AG04449 (cell line): ENCODE data around the gene FBXW8.

Experiments used
- CTCF ChIA-PET: fragments of 350-600 bp; formaldehyde crosslinking; extraction: SDS; loops from one replicate; lab custom pipeline; 2021; ENCODE audit warnings: antibody characterized with exemption; lab: Yijun Ruan, JAX
- POLR2A ChIA-PET: fragments of 400-600, 350-600 bp; formaldehyde crosslinking; extraction: SDS; loops from one replicate; lab custom pipeline; 2020; ENCODE audit warnings: antibody characterized with exemption, inconsistent platforms; lab: Yijun Ruan, JAX
- DNase-seq: peaks from one replicate; pipeline ENCODE4 v3.0.0-alpha.2; 2010; ENCODE audit warnings: low read depth, low spot score
- H3K4me3 ChIP-seq: 2 replicates; pipeline ENCODE4 v1.5.1; 2011; ENCODE audit warnings: low read depth, mild to moderate bottlenecking, control low read depth, low read length
- CTCF ChIP-seq: IDR thresholded peaks from one replicate; pipeline ENCODE4 v1.5.1; 2011; ENCODE audit warnings: mild to moderate bottlenecking, moderate library complexity, low read length, control low read depth, inconsistent platforms; ENCODE audit not compliant: insufficient read depth; ENCODE audit errors: missing control alignments

The FBXW8 gene

GRCh38 chr12:116891019-116891418 lies 19.7 kb upstream of the FBXW8 start:
- H3K4me3 ChIP-seq: no peak overlapping the region
- ChIA-PET CTCF (interaction anchor here (0.6 kb wide), 1 partner anchor 188 kb away, joined by 4 read pairs; no protein-coding TSS in a partner anchor), POLR2A (no interaction called here)
- no peak for DNase-seq
- no peak for TF ChIP-seq CTCF

DNA sequence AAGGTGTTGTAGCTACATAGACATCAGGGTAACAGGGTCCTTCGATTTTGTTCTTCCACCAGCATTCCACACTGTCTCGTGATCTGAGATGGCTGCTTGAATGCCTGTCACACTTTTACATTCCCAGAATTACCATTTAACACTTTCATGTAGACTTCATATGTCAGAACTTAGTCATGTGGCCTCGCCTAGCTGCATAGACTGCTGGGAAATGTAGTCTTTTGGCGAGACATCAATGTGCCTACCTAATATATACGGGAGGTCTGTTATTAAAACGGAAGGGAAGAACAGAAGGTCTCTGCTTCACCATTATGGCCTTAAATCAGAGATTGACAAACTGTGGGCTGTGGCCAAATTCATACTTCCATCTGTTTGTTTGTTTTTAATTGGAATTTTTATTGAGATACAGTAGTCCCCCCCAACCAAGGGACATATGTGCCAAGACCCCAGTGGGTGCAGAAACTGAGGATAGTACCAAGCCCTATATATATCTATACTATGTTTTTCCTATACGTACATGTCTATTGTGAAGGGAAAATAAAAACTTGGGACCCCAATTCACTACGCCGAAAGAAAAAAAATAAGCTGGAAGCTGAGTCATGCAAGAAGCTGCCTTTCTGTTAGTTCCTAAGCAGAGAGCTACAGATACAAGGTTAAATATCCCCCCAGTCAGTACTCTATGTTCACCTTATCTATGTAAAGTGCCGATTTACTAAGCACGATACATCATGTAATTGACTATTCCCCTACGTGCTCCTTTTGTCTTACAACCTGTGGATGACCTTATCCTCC lies 18.2 kb upstream of the FBXW8 start:
- no peak for DNase-seq
- H3K4me3 ChIP-seq: no peak overlapping the region
- POLR2A ChIA-PET: no interaction called here
- no peak for TF ChIP-seq CTCF
- CTCF ChIA-PET: interaction anchor here (2.0 kb wide), 1 partner anchor 9 kb away, joined by 9 read pairs; no protein-coding TSS in a partner anchor

DNA sequence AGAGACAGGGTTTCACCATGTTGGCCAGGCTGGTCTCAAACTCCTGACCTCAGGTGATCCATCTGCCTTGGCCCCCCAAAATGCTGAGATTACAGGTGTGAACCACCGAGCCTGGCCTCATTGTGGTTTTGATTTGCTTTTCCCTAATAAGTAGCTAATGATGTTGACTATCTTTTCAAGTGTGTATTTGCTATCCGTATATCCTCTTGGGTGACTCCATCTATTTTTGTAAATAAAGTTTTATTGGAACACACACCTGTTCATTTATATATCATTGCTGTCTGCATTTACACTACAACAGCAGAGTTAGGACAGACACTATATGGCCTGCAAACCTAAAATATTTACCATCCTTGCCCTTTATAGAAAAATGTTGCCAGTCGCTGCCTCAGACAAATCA lies 15.8 kb upstream of the FBXW8 start:
- no peak overlapping the region for H3K4me3 ChIP-seq
- no peak for TF ChIP-seq CTCF
- POLR2A ChIA-PET: no interaction called here
- CTCF ChIA-PET: no interaction called here
- no peak for DNase-seq

- no peak for TF ChIP-seq CTCF
- no peak overlapping the region for H3K4me3 ChIP-seq
- no peak for DNase-seq
- POLR2A ChIA-PET: no interaction called here
- CTCF ChIA-PET: interaction anchor here (2.2 kb wide), 1 partner anchor 14 kb away, joined by 12 read pairs; no protein-coding TSS in a partner anchor
Measured at GRCh38 chr12:116896411-116896924, 14.3 kb upstream of the FBXW8 start.

- CTCF ChIA-PET: interaction anchor here (2.2 kb wide), 1 partner anchor 15 kb away, joined by 12 read pairs; no protein-coding TSS in a partner anchor
- POLR2A ChIA-PET: no interaction called here
- no peak for TF ChIP-seq CTCF
- H3K4me3 ChIP-seq: no peak overlapping the region
- DNase-seq: no peak
Measured at GRCh38 chr12:116897476-116897875, 13.3 kb upstream of the FBXW8 start.

DNA sequence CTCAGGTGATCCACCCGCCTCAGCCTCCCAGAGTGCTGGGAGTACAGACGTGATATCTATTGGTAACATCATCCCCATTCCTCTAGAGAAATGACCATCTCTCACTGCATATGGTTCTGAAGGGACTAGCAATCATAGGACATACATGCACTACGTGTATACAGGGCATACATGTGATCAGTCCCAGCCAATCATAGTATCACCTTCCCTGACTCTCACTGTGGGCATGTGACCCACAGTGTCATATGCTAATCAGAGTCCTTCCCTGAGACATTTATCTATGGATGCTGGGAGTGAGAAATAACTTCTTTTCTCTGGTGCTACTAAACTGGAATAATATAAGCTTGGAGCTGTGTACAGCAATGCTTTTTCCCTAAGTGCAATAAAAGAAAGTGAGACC lies 12.1 kb upstream of the FBXW8 start:
- no peak for TF ChIP-seq CTCF
- no peak overlapping the region for H3K4me3 ChIP-seq
- ChIA-PET POLR2A (no interaction called here), CTCF (interaction anchor here (0.9 to 1.1 kb wide), 2 partner anchors 18 to 194 kb away, joined by 3 read pairs; partner anchors contain the start of gene HRK)
- no peak for DNase-seq
